MCF 10A (cell line): Measurements from ENCODE around the gene FAM222A. TPM values are rescaled to one million over a fixed set of nuclear protein-coding genes. Genes with fewer than 3 reads are reported as not detected.

Source experiments
- BruUV-seq: library from RNA; stranded (reverse); fragments of 400-500 nt; replicated peaks from 2 replicates; lab custom pipeline; 2021; lab: Mats Ljungman, UMichigan
- CTCF ChIA-PET: fragments of 300-600 bp; sonication (Branson Sonifier 250); formaldehyde crosslinking; extraction: SDS; loops from one replicate; lab custom pipeline; 2021; ENCODE audit warnings: antibody characterized with exemption, inconsistent platforms; lab: Yijun Ruan, JAX
- POLR2A ChIA-PET: fragments of 300-600, 350-650 bp; sonication (Branson Sonifier 250); formaldehyde crosslinking; extraction: SDS; loops from one replicate; lab custom pipeline; 2020; ENCODE audit warnings: antibody characterized with exemption, inconsistent platforms; lab: Yijun Ruan, JAX
- DNase-seq: peaks from one replicate; pipeline ENCODE4 v3.0.0-alpha.2; 2018; ENCODE audit not compliant: unreplicated experiment
- H3K27ac Mint-ChIP-seq: one replicate; pipeline ENCODE4 v1.8.0; 2022; ENCODE audit warnings: mild to moderate bottlenecking, low read depth, mixed read lengths; ENCODE audit not compliant: unreplicated experiment
- H3K27me3 Mint-ChIP-seq: one replicate; pipeline ENCODE4 v1.8.0; 2022; ENCODE audit warnings: mixed read lengths; ENCODE audit not compliant: insufficient read depth, unreplicated experiment
- H3K36me3 Mint-ChIP-seq: one replicate; pipeline ENCODE4 v1.8.0; 2022; ENCODE audit warnings: mild to moderate bottlenecking, moderate library complexity, mixed read lengths; ENCODE audit not compliant: insufficient read depth, unreplicated experiment
- H3K4me1 Mint-ChIP-seq: one replicate; pipeline ENCODE4 v1.8.0; 2022; ENCODE audit warnings: mixed read lengths; ENCODE audit not compliant: insufficient read depth, unreplicated experiment
- H3K4me3 Mint-ChIP-seq: one replicate; pipeline ENCODE4 v1.8.0; 2022; ENCODE audit warnings: mild to moderate bottlenecking, moderate library complexity, mixed read lengths; ENCODE audit not compliant: unreplicated experiment
- H3K9me3 Mint-ChIP-seq: one replicate; pipeline ENCODE4 v1.8.0; 2022; ENCODE audit warnings: mixed read lengths; ENCODE audit not compliant: unreplicated experiment
- intact Hi-C: fragments of 100-400 bp; cut with micrococcal nuclease; formaldehyde crosslinking; loops from 2 replicates; pipeline ENCODE4 v1.14.1; 2022
- total RNA-seq: library from RNA; stranded (reverse); gene quantifications from 2 replicates; pipeline ENCODE4 v1.2.3, GENCODE V29; 2022
- TF ChIP-seq, protein P1 (sequence below): fragments of 200-600 bp; IDR thresholded peaks from one replicate; pipeline ENCODE4 v1.8.0; 2022; ENCODE audit warnings: antibody characterized with exemption, mild to moderate bottlenecking; ENCODE audit not compliant: unreplicated experiment

Gene FAM222A
- total RNA-seq, 1 experiment from 2014 or later = 0.19 TPM

DNA sequence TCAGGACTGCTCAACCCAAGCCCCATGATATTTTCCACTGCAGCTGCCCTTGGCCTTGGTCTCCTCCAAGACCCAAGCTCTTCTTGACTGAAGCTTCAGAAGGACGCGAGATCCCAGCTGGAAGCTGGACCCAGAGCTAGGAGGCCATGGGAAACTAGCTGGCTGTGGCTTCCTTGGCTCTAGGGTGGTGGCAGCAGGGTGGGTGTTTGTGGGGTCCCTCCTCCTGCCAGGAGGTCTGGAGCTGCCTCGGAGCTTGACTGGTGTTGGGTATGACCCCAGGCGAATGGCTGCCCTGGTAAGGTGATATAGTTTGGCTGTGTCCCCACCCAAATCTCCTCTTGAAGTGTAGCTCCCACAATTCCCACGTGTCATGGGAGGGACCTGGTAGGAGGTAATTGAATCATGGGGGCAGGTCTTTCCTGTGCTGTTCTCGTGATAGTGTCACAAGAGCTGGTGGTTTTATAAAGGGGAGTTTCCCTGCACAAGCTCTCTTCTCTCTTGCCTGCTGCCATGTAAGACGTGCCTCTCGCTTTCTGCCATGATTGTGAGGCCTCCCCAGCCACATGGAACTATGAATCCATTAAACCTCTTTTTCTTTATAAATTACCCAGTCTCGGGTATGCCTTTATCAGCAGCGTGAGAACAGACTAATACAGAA lies 68.2 kb downstream of the FAM222A start:
- no TSS peak for BruUV-seq
- intact Hi-C loops = no loop called here
- Mint-ChIP-seq H3K9me3 (no peaks in the 10 kb centered on the region), H3K27ac (no peak overlapping the region), H3K27me3 (no peaks in the 10 kb centered on the region), H3K4me3 (no peak overlapping the region), H3K4me1 (peaks cover 5% of the 10 kb centered on the region), H3K36me3 (no peaks in the 10 kb centered on the region)
- TF ChIP-seq, protein P1, sequence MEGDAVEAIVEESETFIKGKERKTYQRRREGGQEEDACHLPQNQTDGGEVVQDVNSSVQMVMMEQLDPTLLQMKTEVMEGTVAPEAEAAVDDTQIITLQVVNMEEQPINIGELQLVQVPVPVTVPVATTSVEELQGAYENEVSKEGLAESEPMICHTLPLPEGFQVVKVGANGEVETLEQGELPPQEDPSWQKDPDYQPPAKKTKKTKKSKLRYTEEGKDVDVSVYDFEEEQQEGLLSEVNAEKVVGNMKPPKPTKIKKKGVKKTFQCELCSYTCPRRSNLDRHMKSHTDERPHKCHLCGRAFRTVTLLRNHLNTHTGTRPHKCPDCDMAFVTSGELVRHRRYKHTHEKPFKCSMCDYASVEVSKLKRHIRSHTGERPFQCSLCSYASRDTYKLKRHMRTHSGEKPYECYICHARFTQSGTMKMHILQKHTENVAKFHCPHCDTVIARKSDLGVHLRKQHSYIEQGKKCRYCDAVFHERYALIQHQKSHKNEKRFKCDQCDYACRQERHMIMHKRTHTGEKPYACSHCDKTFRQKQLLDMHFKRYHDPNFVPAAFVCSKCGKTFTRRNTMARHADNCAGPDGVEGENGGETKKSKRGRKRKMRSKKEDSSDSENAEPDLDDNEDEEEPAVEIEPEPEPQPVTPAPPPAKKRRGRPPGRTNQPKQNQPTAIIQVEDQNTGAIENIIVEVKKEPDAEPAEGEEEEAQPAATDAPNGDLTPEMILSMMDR = no peak
- no peak for DNase-seq
- POLR2A ChIA-PET = no interaction called here
- CTCF ChIA-PET = interaction anchor here (0.7 kb wide), 1 partner anchor 1487 kb away, joined by 3 read pairs; no protein-coding TSS in a partner anchor

DNA sequence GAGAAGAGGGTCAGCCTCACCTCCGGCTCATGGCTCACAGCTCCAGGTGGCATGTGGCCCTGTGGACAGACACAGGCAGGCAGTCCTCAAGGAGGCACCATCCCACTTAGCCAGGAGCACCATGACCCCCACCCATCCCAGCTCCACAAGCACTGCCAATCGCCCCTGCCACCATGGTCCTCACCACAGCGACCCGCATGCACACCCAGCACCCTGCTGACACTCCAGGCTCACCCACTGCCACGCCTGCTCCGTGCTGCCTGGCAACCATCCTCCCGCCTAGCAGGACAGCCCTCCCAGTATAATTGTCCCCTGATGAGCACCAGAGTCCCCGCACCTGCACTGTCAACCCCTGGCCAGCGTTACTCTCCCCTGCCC lies 68.7 kb downstream of the FAM222A start:
- H3K4me3 Mint-ChIP-seq = no peak overlapping the region
- peaks cover 5% of the 10 kb centered on the region for H3K4me1 Mint-ChIP-seq
- intact Hi-C loops = no loop called here
- H3K27ac Mint-ChIP-seq = no peak overlapping the region
- H3K27me3 Mint-ChIP-seq = no peaks in the 10 kb centered on the region
- H3K36me3 Mint-ChIP-seq = no peaks in the 10 kb centered on the region
- DNase-seq = no peak
- BruUV-seq = no TSS peak
- H3K9me3 Mint-ChIP-seq = no peaks in the 10 kb centered on the region
- POLR2A ChIA-PET = no interaction called here
- TF ChIP-seq, protein P1 = no peak
- CTCF ChIA-PET = no interaction called here

DNA sequence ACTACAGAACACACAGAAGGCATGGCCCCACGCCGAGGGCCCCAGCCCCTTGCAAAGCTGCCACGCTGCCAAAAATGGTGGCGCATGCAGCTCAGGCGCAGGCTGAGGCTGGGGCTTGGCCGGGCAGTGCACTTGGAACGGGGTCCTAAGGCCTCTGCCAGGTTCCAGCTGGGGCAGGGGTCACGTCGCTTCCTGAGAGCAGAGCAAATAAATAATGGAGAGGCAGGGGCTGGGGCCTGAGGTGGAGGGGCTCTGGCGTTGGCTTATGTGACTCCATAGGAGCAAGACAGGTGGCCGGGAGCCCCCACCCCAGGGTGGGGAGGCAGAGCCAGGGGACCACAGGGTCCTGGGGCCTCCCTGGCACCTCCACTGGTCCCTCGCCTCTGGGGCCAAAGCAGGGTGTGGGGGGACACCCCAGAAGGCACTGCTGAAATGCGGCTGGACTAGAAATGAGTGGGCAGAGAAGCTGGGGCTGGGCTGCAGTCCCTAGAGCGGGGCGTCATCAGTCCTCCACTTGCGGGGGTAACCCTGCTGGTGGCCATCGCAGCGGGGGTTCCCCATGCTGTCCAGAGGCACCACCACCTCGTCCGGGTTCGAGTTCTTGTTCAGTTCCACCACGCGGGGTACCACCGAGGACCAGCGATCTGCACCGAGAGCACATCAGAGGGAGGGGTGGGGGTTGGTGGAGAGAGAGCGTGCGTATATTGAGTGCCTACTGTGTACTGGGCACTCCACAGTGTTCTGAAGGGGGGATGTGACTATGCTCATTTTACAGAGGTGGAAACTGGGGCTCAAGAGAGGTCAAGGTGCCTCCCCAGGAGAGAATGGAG lies 69.7 kb downstream of the FAM222A start:
- H3K27ac Mint-ChIP-seq = no peak overlapping the region

DNA sequence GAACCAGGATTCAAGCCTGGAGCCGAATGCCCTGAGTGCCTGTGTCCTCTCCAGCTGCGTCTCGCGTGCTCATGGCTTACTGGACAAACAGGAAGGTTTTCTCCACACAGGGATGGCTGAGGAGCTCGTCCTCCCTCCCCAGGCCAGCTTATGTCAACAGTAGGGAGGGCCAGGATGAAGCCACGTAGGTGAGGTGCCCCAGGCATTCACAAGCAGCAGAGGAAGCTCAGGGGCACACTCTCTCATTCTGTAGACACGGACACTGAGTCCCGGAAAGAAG lies 70.3 kb downstream of the FAM222A start:
- Mint-ChIP-seq H3K27ac (no peak overlapping the region), H3K36me3 (no peaks in the 10 kb centered on the region), H3K4me3 (no peak overlapping the region), H3K9me3 (no peaks in the 10 kb centered on the region), H3K4me1 (no peaks in the 10 kb centered on the region), H3K27me3 (no peaks in the 10 kb centered on the region)
- TF ChIP-seq, protein P1 = no peak
- DNase-seq = no peak
- ChIA-PET POLR2A (no interaction called here), CTCF (no interaction called here)
- BruUV-seq = no TSS peak
- intact Hi-C loops = no loop called here

More for the DNA sequence above, 69.7 kb downstream of the FAM222A start:
- no TSS peak for BruUV-seq
- CTCF ChIA-PET = interaction anchor here (0.6 kb wide), 1 partner anchor 11 kb away, joined by 3 read pairs; no protein-coding TSS in a partner anchor
- no peaks in the 10 kb centered on the region for H3K27me3 Mint-ChIP-seq
- H3K36me3 Mint-ChIP-seq = no peaks in the 10 kb centered on the region
- TF ChIP-seq, protein P1 = no peak
- no peaks in the 10 kb centered on the region for H3K9me3 Mint-ChIP-seq
- no peak for DNase-seq
- POLR2A ChIA-PET = no interaction called here
- no peaks in the 10 kb centered on the region for H3K4me1 Mint-ChIP-seq
- no peak overlapping the region for H3K4me3 Mint-ChIP-seq
- intact Hi-C loops = no loop called here
